Measurements from ENCODE around the gene R3HDM2. TPM values are rescaled to one million over a fixed set of nuclear protein-coding genes. Genes with fewer than 3 reads are reported as not detected.
A peak's percentile ranks its signal among the peaks of the same experiment; 100 is the strongest.

The R3HDM2 gene
- total RNA-seq, 1 donor from 2014 or later = 19.2 TPM

DNA sequence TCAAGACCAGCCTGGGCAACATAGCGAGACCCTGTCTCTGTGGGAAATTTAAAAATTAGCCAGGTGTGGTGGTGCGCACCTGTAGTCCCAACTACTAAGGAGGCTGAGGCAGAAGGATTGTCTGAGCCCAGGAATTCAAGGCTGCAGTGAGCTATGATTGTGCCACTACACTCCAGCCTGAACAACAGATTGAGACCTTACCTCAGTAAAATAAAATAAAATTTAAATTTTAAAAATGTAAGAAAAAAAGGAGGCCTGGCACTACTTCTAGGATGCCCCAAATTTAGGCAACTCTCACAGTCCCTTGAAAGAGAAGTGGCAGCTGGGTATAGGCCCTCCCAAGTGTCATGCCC lies 23.3 kb upstream of the R3HDM2 start:
- H4K20me1 ChIP-seq (ENCODE audit: insufficient read depth, low read length) = no peaks in the 10 kb centered on the region
- DNase-seq (ENCODE audit: low read depth) = no peak
- H3K27me3 ChIP-seq (ENCODE audit: insufficient read depth, low read length) = peaks cover 5% of the 10 kb centered on the region
- FAIRE-seq = no peak
- Mint-ChIP-seq H3K36me3 (ENCODE audit: low read depth, unreplicated experiment) (no peaks in the 10 kb centered on the region), H3K27ac (ENCODE audit: unreplicated experiment) (peak overlapping the region; percentile 98), H3K4me1 (ENCODE audit: low read depth, unreplicated experiment) (peaks cover 41% of the 10 kb centered on the region), H3K27me3 (ENCODE audit: low read depth, unreplicated experiment) (peaks cover 4% of the 10 kb centered on the region), H3K9me3 (ENCODE audit: unreplicated experiment) (peaks cover 9% of the 10 kb centered on the region), H3K4me3 (ENCODE audit: unreplicated experiment) (peak overlapping the region; percentile 75)
- H3K4me3 ChIP-seq (ENCODE audit: insufficient read depth, low read depth, low read length) = no peak overlapping the region
- H3K9ac ChIP-seq (ENCODE audit: low read length) = no peak overlapping the region
- no peaks in the 10 kb centered on the region for H3K36me3 ChIP-seq (ENCODE audit: insufficient read depth, low read length)
- H3K79me2 ChIP-seq (ENCODE audit: insufficient read depth, low read length) = no peaks in the 10 kb centered on the region
- H3K4me2 ChIP-seq (ENCODE audit: low read length) = no peak overlapping the region
- H3K9me3 ChIP-seq (ENCODE audit: insufficient read depth, low read depth, low read length) = no peaks in the 10 kb centered on the region
- H3K4me1 ChIP-seq (ENCODE audit: insufficient read depth, low read length) = peaks cover 24% of the 10 kb centered on the region
- no peak overlapping the region for H2AFZ ChIP-seq (ENCODE audit: low read depth, low read length)
- H3K27ac ChIP-seq (ENCODE audit: low read depth, low read length) = no peak overlapping the region
- TF ChIP-seq, protein P1, sequence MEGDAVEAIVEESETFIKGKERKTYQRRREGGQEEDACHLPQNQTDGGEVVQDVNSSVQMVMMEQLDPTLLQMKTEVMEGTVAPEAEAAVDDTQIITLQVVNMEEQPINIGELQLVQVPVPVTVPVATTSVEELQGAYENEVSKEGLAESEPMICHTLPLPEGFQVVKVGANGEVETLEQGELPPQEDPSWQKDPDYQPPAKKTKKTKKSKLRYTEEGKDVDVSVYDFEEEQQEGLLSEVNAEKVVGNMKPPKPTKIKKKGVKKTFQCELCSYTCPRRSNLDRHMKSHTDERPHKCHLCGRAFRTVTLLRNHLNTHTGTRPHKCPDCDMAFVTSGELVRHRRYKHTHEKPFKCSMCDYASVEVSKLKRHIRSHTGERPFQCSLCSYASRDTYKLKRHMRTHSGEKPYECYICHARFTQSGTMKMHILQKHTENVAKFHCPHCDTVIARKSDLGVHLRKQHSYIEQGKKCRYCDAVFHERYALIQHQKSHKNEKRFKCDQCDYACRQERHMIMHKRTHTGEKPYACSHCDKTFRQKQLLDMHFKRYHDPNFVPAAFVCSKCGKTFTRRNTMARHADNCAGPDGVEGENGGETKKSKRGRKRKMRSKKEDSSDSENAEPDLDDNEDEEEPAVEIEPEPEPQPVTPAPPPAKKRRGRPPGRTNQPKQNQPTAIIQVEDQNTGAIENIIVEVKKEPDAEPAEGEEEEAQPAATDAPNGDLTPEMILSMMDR (IDR thresholded peaks at IDR 0.05; ENCODE audit: insufficient read depth, low read depth, low read length) = no peak
- TF ChIP-seq EZH2 (IDR thresholded peaks at IDR 0.05; ENCODE audit: insufficient read depth, low read length) = no peak

DNA sequence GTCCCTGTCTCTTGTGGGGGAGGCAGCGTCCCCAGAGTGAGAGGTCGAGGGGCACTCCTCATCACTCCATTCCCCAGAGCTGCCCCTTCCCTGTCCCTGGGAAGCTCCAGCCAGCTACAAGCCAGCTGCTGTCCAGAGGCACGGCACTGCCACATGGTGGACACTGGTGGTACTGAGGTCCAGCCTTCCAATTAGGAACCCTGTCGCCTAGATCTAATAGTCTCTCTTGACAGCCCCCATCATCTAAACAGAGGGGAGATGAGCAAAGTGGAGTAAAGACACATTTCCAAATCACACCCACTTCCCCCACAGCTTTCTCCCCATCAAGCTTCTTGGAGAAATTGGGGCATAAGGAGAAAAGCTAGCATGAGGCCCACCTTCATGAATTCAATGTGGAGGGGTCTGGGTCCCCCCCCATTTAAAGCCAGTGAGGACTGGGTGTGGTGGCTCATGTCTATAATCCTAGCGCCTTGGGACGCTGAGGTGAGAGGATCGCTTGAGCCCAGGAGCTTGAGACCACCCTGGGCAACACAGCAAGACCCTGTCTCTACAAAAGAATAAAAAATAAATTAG lies 22.2 kb upstream of the R3HDM2 start:
- Histone ChIP-seq H3K4me3 (ENCODE audit: insufficient read depth, low read depth, low read length) (no peak overlapping the region), H4K20me1 (ENCODE audit: insufficient read depth, low read length) (no peaks in the 10 kb centered on the region), H3K79me2 (ENCODE audit: insufficient read depth, low read length) (no peaks in the 10 kb centered on the region), H3K4me1 (ENCODE audit: insufficient read depth, low read length) (peaks cover 18% of the 10 kb centered on the region), H3K9me3 (ENCODE audit: insufficient read depth, low read depth, low read length) (no peaks in the 10 kb centered on the region), H3K36me3 (ENCODE audit: insufficient read depth, low read length) (no peaks in the 10 kb centered on the region), H3K9ac (ENCODE audit: low read length) (peak overlapping the region; percentile 81), H3K4me2 (ENCODE audit: low read length) (peak overlapping the region; percentile 77), H3K27me3 (ENCODE audit: insufficient read depth, low read length) (peaks cover 5% of the 10 kb centered on the region), H3K27ac (ENCODE audit: low read depth, low read length) (peak overlapping the region; percentile 88), H2AFZ (ENCODE audit: low read depth, low read length) (peak overlapping the region; percentile 59)
- Mint-ChIP-seq H3K9me3 (ENCODE audit: unreplicated experiment) (peaks cover 10% of the 10 kb centered on the region), H3K27me3 (ENCODE audit: low read depth, unreplicated experiment) (peaks cover 4% of the 10 kb centered on the region), H3K4me3 (ENCODE audit: unreplicated experiment) (peak overlapping the region; percentile 34), H3K4me1 (ENCODE audit: low read depth, unreplicated experiment) (peaks cover 35% of the 10 kb centered on the region), H3K36me3 (ENCODE audit: low read depth, unreplicated experiment) (no peaks in the 10 kb centered on the region), H3K27ac (ENCODE audit: unreplicated experiment) (peak overlapping the region; percentile 85)
- TF ChIP-seq EZH2 (IDR thresholded peaks at IDR 0.05; ENCODE audit: insufficient read depth, low read length) = no peak
- TF ChIP-seq, protein P1 (IDR thresholded peaks at IDR 0.05; ENCODE audit: insufficient read depth, low read depth, low read length) = peak; percentile 90
- FAIRE-seq = no peak
- peak; percentile 47 for DNase-seq (ENCODE audit: low read depth)

DNA sequence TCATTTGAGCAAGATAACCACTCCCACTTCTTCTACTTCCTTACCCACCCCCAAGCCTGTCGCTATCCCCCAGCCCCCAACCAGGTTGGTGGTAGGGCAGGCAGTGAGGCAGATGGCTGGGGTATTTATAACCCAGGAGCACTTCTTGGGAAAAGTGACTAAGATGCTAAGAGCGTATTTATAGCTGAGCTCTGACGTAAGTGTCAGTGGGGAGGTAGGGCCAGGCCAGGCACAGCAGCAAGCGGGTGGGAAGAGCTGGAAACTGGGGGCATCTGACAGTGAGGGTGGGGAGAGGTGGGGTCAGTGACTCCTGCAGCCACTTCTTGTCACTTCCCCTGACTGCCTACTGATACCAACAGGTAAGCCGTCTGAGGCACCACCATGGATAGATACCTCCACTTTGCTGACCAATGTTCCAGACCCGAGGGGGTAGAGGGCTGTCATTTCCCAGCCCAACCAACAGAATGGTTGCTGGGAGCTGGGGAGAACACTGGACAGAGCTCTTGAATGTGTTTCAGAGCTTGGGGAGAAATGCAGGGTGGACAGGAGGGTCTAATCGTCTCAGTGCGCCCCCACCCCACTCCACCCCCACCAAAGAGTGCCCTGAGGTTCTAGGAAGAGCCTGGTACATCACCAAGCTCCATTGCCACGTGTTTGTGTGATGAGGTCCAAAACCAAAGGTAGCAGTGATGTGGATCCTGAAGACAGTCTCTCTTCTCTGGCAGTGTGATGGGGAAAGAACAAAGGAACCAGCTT lies 21.5 kb upstream of the R3HDM2 start:
- Histone ChIP-seq H3K27me3 (ENCODE audit: insufficient read depth, low read length) (peaks cover 5% of the 10 kb centered on the region), H3K4me2 (ENCODE audit: low read length) (peak overlapping the region; percentile 77), H3K9ac (ENCODE audit: low read length) (peak overlapping the region; percentile 81), H3K27ac (ENCODE audit: low read depth, low read length) (peak overlapping the region; percentile 88), H2AFZ (ENCODE audit: low read depth, low read length) (peak overlapping the region; percentile 67), H4K20me1 (ENCODE audit: insufficient read depth, low read length) (no peaks in the 10 kb centered on the region), H3K9me3 (ENCODE audit: insufficient read depth, low read depth, low read length) (no peaks in the 10 kb centered on the region), H3K4me1 (ENCODE audit: insufficient read depth, low read length) (peaks cover 18% of the 10 kb centered on the region), H3K36me3 (ENCODE audit: insufficient read depth, low read length) (no peaks in the 10 kb centered on the region), H3K79me2 (ENCODE audit: insufficient read depth, low read length) (no peaks in the 10 kb centered on the region), H3K4me3 (ENCODE audit: insufficient read depth, low read depth, low read length) (no peak overlapping the region)
- DNase-seq (ENCODE audit: low read depth) (peak; percentile 93), FAIRE-seq (no peak)
- TF ChIP-seq, protein P1 (IDR thresholded peaks at IDR 0.05; ENCODE audit: insufficient read depth, low read depth, low read length) = no peak
- TF ChIP-seq EZH2 (IDR thresholded peaks at IDR 0.05; ENCODE audit: insufficient read depth, low read length) = no peak
- H3K27ac Mint-ChIP-seq (ENCODE audit: unreplicated experiment) = peak overlapping the region; percentile 85
- H3K27me3 Mint-ChIP-seq (ENCODE audit: low read depth, unreplicated experiment) = peaks cover 4% of the 10 kb centered on the region
- peaks cover 10% of the 10 kb centered on the region for H3K9me3 Mint-ChIP-seq (ENCODE audit: unreplicated experiment)
- H3K4me1 Mint-ChIP-seq (ENCODE audit: low read depth, unreplicated experiment) = peaks cover 33% of the 10 kb centered on the region
- no peak overlapping the region for H3K4me3 Mint-ChIP-seq (ENCODE audit: unreplicated experiment)
- H3K36me3 Mint-ChIP-seq (ENCODE audit: low read depth, unreplicated experiment) = no peaks in the 10 kb centered on the region

All from astrocyte (in vitro differentiated cells and primary cell).